ENCODE data around the gene ANXA6.

GRCh38 chr5:151146061-151146460 lies 11.5 kb downstream of the ANXA6 start:
- TF ChIP-seq ZNF274 (IDR thresholded peaks at IDR 0.05; ENCODE audit: low read depth, low read length) (no peak), SUZ12 (IDR thresholded peaks at IDR 0.05; ENCODE audit: extremely low read depth, insufficient read depth, insufficient read length) (no peak), YY1 (IDR thresholded peaks at IDR 0.05; ENCODE audit: insufficient read depth, insufficient read length) (no peak)

All from NT2/D1 (cell line).